Stimulated activated CD8-positive, alpha-beta memory T cell treated with anti-CD3 and anti-CD28 coated beads, Interleukin-12 subunit alpha, Interleukin-12 subunit beta, amount 100 ng/mL, for 4 hours (primary cell): Measurements from ENCODE around the gene USP9X.
A peak's percentile ranks its signal among the peaks of the same experiment; 100 is the strongest.
"Not testable (repeated sequence)": the region's sequence is repeated elsewhere in the genome, so short reads cannot be mapped to it uniquely, and the experiment has no call there.

Experiments used
- DNase-seq: peaks from one replicate; pipeline ENCODE4 v3.0.0-alpha.2; 2020; ENCODE audit warnings: low read depth

The USP9X gene, protein sequence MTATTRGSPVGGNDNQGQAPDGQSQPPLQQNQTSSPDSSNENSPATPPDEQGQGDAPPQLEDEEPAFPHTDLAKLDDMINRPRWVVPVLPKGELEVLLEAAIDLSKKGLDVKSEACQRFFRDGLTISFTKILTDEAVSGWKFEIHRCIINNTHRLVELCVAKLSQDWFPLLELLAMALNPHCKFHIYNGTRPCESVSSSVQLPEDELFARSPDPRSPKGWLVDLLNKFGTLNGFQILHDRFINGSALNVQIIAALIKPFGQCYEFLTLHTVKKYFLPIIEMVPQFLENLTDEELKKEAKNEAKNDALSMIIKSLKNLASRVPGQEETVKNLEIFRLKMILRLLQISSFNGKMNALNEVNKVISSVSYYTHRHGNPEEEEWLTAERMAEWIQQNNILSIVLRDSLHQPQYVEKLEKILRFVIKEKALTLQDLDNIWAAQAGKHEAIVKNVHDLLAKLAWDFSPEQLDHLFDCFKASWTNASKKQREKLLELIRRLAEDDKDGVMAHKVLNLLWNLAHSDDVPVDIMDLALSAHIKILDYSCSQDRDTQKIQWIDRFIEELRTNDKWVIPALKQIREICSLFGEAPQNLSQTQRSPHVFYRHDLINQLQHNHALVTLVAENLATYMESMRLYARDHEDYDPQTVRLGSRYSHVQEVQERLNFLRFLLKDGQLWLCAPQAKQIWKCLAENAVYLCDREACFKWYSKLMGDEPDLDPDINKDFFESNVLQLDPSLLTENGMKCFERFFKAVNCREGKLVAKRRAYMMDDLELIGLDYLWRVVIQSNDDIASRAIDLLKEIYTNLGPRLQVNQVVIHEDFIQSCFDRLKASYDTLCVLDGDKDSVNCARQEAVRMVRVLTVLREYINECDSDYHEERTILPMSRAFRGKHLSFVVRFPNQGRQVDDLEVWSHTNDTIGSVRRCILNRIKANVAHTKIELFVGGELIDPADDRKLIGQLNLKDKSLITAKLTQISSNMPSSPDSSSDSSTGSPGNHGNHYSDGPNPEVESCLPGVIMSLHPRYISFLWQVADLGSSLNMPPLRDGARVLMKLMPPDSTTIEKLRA (N-terminal part only)

GRCh38 chrX:41084893-41085511 is at the start of gene USP9X:
USP9X (plus strand) TSS chrX:41085445; CDS start chrX:41123629, 38,184 bp downstream.
- peak; percentile 87 for DNase-seq

DNA sequence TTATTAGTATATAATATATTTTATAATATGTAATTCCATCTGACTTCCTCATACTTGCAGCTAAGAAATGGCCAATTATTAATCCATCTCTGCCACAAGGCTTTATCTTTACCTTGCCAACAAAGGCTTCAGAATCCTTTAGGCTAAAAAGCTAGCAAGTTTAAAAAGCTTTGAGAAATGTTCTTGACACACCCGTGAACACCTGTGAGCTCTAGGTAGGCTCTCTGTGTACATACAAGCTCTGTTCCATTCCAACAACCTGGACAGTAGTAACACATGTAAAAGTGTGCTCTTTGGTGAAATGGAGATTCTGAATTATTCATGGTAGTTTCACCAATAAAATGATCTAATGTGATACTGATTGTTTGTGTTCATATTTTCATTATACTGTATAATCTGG is 49.7 kb upstream of the USP9X start:
- DNase-seq: no peak

GRCh38 chrX:41036668-41037326 is 48.4 kb upstream of the USP9X start:
- DNase-seq: no peak

DNA sequence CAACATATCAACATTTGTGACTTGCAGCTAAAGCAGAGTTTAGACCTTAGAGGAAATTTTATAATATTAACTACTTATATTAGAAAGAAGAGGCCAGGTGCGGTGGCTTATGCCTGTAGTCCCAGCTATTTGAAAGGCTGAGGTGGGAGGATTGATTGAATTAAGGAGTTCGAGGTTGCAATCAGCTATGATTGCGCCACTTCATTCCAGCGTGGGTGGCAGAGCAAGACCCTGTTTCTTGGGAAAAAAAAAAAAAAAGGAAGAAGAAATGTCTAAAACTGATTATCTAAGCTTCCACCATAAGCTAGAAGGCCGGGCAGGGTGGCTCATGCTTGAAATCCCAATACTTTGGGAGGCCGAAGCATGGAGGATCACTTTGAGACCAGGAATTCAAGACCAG is 42.0 kb upstream of the USP9X start:
- no peak for DNase-seq

DNA sequence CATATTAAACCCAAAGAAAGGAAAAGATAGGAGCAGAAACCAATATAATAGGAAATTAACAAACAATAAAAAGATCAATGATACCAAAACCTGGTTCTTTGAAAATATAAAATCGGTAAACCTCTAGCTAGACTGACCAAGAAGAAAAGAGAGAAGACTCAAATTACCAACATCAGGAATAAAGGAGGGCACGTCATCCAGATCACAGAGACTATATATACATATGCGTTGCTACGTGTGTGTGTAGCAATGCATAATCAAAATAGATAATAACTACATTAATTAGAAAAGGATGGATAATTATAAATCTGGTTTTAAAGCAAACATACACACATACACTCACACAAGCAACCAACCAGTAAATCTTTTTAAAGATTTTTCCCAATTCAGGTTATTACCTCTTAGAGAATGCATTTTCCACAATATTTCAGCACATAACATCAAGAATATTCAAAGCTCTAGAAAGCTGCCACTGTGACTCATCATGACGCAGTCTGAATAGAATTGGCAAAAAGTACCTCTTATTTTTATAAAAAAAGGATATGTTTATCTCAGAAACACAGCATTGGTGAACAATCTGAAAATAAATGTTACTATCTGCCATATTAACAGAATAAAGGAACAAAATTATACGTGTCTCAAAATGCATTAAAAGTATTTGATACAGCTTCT is 41.4 kb upstream of the USP9X start:
- DNase-seq: no peak

DNA sequence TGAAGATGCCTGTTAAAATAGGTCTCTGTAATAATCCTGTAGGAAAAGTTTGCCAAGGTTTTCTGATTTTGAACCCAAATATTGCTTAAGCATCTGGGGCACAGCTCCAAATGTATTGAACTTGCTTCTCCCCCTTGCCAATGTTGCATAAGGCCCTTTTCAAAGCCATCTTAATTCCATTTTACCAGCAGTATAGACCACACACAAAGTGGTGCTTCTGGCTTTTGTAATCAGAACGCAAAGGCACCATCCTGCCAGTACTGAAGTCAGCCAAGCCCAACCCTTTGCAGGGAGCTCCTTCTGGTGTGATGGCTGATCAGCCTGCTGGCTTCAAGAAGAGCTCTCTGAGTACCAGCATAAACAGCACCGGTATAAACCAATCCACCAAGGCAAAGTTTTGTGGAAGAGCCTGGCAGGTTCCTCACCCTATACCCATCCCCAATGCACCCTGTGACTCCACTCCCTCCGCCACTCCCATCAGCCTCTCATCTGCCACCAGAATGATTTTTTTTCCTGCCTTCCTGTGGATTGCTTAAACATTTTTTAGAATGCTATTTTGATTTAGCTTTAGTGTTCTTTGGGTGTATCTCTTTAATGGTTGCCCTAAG is 39.2 kb upstream of the USP9X start:
- no peak for DNase-seq

- no peak for DNase-seq
These were observed 37.2 kb upstream of the USP9X start for GRCh38 chrX:41047878-41048534.

DNA sequence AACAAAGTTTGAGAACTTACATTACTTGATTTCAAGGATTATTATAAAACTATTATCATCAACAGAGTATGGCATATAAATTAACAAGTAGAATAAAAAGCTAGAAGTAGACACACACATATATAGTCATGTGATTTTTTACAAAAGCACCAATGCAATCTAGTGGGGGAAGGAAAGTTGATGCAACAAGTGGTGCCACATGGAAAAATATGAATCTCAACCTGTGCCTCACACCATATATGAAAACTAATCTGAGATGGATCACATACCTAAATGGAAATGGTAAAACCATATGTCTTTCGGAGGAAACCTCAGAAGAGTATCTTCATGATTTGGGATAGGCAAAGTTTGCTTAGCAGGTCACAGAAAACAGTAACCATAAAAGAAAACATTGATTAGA is 34.9 kb upstream of the USP9X start:
- DNase-seq: no peak

- no peak for DNase-seq
These were observed 34.0 kb upstream of the USP9X start for GRCh38 chrX:41051288-41051687.

GRCh38 chrX:41055740-41056139 is 29.5 kb upstream of the USP9X start:
- no peak for DNase-seq

DNA sequence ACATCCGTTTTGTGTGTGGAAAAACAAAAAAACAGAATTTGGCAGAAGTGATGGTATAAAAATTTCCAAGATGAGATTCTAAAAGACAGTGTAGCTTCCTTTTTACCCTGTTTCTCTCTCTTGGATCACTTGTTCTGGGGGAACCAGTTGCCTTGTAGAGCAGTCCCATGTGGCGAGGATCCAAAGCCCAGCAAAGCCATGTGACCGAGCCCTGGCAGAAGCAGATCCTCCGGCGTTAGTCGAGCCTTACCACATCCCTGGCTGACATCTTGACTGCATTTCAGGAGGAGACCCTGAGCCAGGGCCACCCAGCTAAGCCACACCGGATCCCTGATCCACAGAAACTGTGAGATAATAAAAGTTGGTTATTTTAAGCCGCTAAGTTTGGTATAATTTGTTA is 22.0 kb upstream of the USP9X start:
- not testable (repeated sequence) for DNase-seq

DNA sequence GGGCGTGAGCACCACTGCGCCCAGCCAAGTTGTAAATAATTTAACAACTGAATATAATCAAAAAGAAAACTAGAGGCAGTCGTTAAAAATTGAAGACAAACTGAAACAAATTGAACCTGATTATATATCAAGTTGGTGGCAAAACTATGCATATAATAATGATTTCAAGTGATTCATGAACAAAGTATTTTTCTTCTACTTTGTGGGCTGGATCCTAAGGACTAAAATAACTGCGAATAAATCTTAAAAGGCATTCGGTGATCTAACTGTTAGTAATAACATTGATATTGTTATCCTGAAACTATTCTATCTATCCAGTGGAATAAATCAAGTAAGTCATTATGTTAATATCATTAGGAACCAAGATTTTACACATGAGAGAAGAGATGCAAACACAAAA is 21.2 kb upstream of the USP9X start:
- no peak for DNase-seq

GRCh38 chrX:41066391-41066790 is 18.9 kb upstream of the USP9X start:
- no peak for DNase-seq

DNA sequence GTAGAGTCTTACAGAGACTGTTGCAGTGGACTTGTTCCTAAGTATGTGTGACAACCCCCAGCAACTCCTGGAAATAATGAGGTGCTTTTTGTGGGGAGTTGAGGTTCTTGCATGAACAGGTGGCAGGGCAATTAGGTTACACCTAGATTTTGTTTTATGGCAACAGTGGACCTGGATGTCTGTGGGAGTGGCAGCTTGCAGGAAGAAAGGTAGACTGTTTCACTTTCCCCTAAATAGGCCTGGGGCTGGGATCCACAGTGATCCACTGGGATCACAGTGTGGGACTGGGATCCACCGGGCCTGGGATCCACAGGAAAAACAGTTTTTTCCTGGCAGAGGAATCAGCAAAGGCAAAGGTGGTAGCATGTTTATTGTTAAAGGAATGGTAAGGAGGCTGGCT is 18.3 kb upstream of the USP9X start:
- no peak for DNase-seq

DNA sequence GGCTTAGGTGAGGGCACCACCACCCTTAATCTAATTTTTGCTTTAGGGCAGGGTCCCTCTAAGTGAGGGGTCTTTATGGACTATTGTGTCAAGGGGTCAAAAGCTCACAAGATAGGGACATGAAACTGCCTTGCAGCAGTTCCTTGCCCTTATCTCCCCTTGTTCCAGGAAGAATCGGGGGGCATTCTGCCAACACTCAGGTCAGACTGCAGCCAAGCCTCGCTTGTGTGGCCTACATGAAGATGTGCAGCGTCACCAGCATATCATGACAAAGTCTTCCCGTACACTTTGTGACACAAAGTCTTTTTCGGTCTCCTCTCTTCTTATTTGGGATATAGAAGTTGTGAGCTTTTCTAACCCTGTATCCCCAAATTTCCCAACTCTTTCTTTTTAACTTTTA is 17.5 kb upstream of the USP9X start:
- DNase-seq: no peak

DNA sequence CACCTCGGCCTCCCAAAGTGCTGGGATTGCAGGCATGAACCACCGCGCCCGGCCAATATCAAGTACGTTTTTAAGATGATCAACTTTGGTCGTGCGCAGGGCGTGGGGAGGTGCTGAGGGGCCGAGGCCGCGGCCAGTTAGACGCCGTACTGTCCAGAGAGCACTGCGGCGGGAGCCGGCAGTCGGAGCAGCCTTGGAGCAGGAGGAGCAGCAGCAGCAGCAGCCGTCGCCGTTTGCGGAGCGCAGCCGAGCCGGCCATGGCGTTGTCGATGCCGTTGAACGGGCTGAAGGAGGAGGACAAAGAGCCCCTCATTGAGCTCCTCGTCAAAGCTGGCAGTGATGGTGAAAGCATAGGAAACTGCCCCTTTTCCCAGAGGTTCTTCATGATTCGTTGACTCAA is 8.5 kb upstream of the USP9X start:
- no peak for DNase-seq

GRCh38 chrX:41081821-41082220 is 3.4 kb upstream of the USP9X start:
- DNase-seq: no peak

GRCh38 chrX:41082783-41083182 is 2.5 kb upstream of the USP9X start:
- no peak for DNase-seq

DNA sequence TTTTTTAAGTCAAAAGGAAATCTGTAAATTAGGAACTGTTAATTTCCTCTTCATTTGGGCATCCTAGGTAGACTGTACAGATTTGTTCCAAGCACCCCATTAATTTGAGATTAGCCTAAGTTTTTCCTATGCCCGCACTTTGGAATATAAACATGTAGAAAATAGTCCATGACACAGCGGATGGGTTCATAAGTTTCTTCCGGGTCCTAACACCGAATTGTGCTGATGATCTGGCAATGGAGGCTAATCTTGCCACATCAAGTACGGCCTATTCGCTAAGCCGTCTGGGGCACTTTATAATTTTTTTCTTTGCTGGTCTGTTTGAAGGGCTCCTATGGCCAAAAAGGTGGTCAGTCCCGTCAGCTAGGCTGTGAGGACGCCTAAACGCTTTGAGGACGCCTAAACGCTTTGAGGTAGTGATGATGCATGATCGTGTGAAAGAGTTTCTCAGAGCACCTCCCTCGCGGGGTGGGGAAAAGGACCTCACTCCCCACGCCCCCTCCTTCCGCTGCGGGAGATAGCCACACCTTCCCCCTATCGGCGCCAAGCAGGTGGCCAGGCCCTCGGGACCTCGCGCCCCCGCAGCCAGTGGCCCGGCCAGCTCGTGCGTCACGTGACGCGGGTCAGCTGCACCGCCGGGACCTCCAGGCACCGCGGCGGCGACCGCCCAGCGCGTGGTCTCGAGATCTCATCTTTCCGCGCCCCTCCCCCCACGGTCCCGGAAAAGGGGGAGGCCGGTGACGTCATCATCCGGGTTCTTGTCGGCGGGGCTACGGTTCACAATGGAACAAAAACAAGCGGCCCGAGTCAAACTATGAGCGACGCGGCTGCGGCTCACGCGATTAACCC is 977 bp upstream of the USP9X start:
- peak; percentile 97 for DNase-seq
